HG03575 (cell line): Measurements from ENCODE around the gene DGCR6L.
"Not testable (repeated sequence)": the region's sequence is repeated elsewhere in the genome, so short reads cannot be mapped to it uniquely, and the experiment has no call there.

Experiments used
- ATAC-seq: cut with Tn5 transposase; IDR thresholded peaks from one replicate; pipeline ENCODE4 v1.9.1; 2021; ENCODE audit not compliant: unreplicated experiment, insufficient number of reproducible peaks, low FRiP score; ENCODE audit errors: extremely low read depth

The DGCR6L gene

DNA sequence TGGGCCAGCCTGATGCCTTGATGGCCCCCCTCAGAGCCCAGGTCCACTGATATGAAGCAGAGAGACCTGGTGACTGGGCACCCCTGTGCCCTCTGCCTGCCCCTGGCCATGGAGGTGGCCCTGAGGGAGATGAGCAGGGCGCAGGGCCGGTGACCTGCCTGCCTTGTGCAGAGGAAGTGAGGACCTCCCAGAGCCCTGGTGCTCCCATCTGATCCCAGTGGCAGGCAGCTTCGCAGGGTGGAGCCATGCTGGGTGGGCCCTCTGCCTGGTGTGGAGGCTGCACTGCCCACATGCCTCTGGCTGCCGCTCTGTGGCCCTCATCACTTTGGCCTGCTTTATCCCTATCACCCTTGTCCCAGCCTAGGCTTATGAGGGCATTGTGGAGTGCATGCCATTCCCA is 50.7 kb downstream of the DGCR6L start:
- ATAC-seq: not testable (repeated sequence)

GRCh38 chr22:20268279-20269012 is 51.4 kb downstream of the DGCR6L start, which contains the start of gene RTN4R:
Gene RTN4R (minus strand): TSS chr22:20268318. CDS start chr22:20268092, 226 bp downstream.
- ATAC-seq: no peak

- no peak for ATAC-seq
These were observed 52.2 kb downstream of the DGCR6L start for GRCh38 chr22:20267441-20268278.

- not testable (repeated sequence) for ATAC-seq
These were observed 53.0 kb downstream of the DGCR6L start for GRCh38 chr22:20266667-20267440.

DNA sequence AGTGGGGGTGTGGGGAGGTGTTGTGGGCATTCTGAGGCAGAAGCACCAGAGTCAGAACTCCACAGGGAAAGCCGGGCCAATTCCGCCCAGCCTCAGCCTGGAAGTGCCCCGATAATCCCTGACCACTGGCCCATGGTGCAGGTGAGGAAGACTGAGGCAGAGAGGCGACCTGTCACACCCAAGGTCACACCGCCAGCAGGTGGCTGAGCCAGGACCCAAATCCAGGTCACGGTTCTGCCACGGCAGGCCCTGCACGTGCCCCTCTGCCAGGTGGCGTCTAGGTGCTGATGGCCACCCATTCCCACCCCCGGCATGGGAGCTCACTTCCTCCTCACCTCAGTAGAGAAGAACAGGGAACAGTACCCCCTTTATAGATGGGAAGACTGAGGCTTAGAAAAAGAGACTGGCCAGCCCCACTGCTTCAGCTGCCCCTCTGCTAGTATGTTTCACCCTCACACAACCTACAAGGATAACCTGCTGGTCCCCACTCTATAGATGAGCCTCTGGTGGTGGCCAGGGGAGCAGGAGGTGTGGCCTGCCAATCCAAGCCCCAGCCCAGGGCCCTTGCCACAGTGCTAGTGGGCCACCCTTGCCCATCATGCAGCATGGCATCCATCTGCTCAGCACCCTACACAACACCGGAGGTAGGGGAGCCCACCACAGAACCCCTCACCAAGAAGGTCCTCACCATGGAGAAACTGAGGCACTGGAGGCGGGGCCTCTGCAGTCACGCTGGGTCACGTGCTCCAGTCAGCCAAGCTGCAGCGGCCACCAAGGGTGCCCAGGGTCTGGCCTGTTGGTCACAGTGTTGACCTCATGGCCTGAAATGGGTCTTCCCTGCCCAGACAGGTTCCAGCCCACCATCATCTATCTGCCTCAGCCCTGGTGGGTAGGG is 53.8 kb downstream of the DGCR6L start:
- not testable (repeated sequence) for ATAC-seq

DNA sequence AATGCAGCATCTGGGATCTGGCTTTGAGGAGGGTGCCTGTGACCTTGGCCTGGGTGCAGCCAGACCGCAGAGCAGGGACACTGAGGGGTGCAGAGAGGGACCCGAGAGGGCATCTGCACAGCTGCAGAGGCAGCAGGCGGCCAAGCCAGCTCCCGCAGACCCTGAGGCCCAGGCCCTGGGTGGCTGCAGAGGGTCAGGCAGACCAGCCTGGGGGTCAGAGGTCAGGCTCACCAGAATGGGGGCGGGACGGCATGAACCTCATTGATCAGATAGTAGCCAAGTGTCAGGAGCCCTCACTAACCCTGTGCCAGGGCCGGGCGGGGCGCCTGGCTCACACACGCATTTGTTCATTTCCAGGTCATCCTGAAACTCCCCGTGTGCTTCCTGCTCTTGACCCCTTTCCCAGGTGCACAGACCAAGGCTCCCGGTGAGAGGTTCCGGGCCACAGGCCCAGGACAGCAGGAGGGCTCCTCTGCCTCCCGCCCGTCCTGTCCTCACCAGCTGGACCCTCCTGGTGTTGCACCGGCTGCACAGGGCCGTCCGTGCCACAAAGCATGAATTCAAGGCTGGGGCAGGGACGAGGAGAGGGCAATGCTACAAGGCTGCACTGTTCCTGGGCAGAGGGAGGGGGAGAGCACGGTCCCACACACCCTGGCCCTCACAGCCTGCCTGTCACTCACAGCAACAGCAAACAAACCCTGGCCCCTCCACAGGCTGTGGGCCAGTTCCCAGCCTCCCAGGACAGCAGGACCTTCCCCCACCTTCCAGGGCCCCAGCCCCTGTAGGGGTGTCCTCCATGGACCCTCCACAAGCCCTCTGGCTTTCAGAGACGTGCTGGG is 55.0 kb downstream of the DGCR6L start:
- ATAC-seq: no peak
